Astrocyte (in vitro differentiated cells and primary cell): ENCODE data around the gene DCBLD1. TPM values are rescaled to one million over a fixed set of nuclear protein-coding genes. Genes with fewer than 3 reads are reported as not detected.
A peak's percentile ranks its signal among the peaks of the same experiment; 100 is the strongest.

ENCODE experiments used
- DNase-seq: peaks from one replicate; pipeline ENCODE4 v3.0.0-alpha.2; 2010; ENCODE audit warnings: low read depth
- FAIRE-seq: peaks from 2 replicates; lab custom pipeline; 2011; peaks lifted over from hg19 to GRCh38; lab: Jason Lieb, UNC
- H2AFZ ChIP-seq: 2 replicates; pipeline ENCODE4 v1.6.0; 2012; ENCODE audit warnings: low read depth, low read length, inconsistent platforms
- H3K27ac ChIP-seq: 2 replicates; pipeline ENCODE4 v1.5.1; 2011; ENCODE audit warnings: low read depth, low read length, inconsistent platforms
- H3K27me3 ChIP-seq: 2 replicates; pipeline ENCODE4 v1.6.0; 2011; ENCODE audit warnings: low read length, inconsistent platforms; ENCODE audit not compliant: insufficient read depth
- H3K36me3 ChIP-seq: 2 replicates; pipeline ENCODE4 v1.5.1; 2011; ENCODE audit warnings: low read length, inconsistent platforms; ENCODE audit not compliant: insufficient read depth
- H3K4me1 ChIP-seq: 2 replicates; pipeline ENCODE4 v1.5.1; 2011; ENCODE audit warnings: low read length, inconsistent platforms; ENCODE audit not compliant: insufficient read depth
- H3K4me2 ChIP-seq: 2 replicates; pipeline ENCODE4 v1.6.0; 2012; ENCODE audit warnings: low read length, inconsistent platforms
- H3K4me3 ChIP-seq: 2 replicates; pipeline ENCODE4 v1.5.1; 2011; ENCODE audit warnings: low read depth, mild to moderate bottlenecking, low read length, inconsistent platforms; ENCODE audit not compliant: insufficient read depth
- H3K79me2 ChIP-seq: 2 replicates; pipeline ENCODE4 v1.6.0; 2012; ENCODE audit warnings: mild to moderate bottlenecking, low read length, inconsistent platforms; ENCODE audit not compliant: insufficient read depth
- H3K9ac ChIP-seq: 2 replicates; pipeline ENCODE4 v1.6.0; 2012; ENCODE audit warnings: mild to moderate bottlenecking, low read length, inconsistent platforms
- H3K9me3 ChIP-seq: 2 replicates; pipeline ENCODE4 v1.5.1; 2012; ENCODE audit warnings: low read depth, mild to moderate bottlenecking, low read length, inconsistent platforms; ENCODE audit not compliant: insufficient read depth
- H4K20me1 ChIP-seq: 2 replicates; pipeline ENCODE4 v1.6.0; 2012; ENCODE audit warnings: low read length, inconsistent platforms; ENCODE audit not compliant: insufficient read depth
- H3K27ac Mint-ChIP-seq: one replicate; pipeline ENCODE4 v1.8.0; 2021; ENCODE audit warnings: mild to moderate bottlenecking, mixed read lengths; ENCODE audit not compliant: unreplicated experiment
- H3K27me3 Mint-ChIP-seq: one replicate; pipeline ENCODE4 v1.8.0; 2021; ENCODE audit warnings: low read depth, mixed read lengths; ENCODE audit not compliant: unreplicated experiment
- H3K36me3 Mint-ChIP-seq: one replicate; pipeline ENCODE4 v1.8.0; 2021; ENCODE audit warnings: low read depth, mixed read lengths; ENCODE audit not compliant: unreplicated experiment
- H3K4me1 Mint-ChIP-seq: one replicate; pipeline ENCODE4 v1.8.0; 2021; ENCODE audit warnings: low read depth, mixed read lengths; ENCODE audit not compliant: unreplicated experiment
- H3K4me3 Mint-ChIP-seq: one replicate; pipeline ENCODE4 v1.8.0; 2021; ENCODE audit warnings: mild to moderate bottlenecking, moderate library complexity, mixed read lengths; ENCODE audit not compliant: unreplicated experiment
- H3K9me3 Mint-ChIP-seq: one replicate; pipeline ENCODE4 v1.8.0; 2021; ENCODE audit warnings: mild to moderate bottlenecking, mixed read lengths; ENCODE audit not compliant: unreplicated experiment
- CTCF ChIP-seq: IDR thresholded peaks from 2 replicates; pipeline ENCODE4 v1.5.1; 2011; ENCODE audit warnings: low read depth, mild to moderate bottlenecking, inconsistent platforms, low read length, moderate library complexity; ENCODE audit not compliant: insufficient read depth
- EZH2 ChIP-seq: IDR thresholded peaks from 2 replicates; pipeline ENCODE4 v1.6.1; 2012; ENCODE audit warnings: mild to moderate bottlenecking, low read length, inconsistent platforms; ENCODE audit not compliant: insufficient read depth
- total RNA-seq: library from RNA; stranded (reverse); gene quantifications from 2 replicates; pipeline ENCODE4 v1.2.1, GENCODE V29; 2021

DCBLD1 gene
- total RNA-seq, 1 donor from 2014 or later = 36.8 TPM

GRCh38 chr6:117449549-117450439 is 32.7 kb upstream of the DCBLD1 start:
- H3K36me3 ChIP-seq = no peaks in the 10 kb centered on the region
- no peaks in the 10 kb centered on the region for H3K79me2 ChIP-seq
- H3K4me2 ChIP-seq = peak overlapping the region; percentile 49
- TF ChIP-seq CTCF (peak; percentile 89), EZH2 (no peak)
- peak overlapping the region; percentile 82 for H3K9ac ChIP-seq
- H3K27ac Mint-ChIP-seq = peak overlapping the region; percentile 98
- peaks cover 31% of the 10 kb centered on the region for H3K4me1 ChIP-seq
- peaks cover 2% of the 10 kb centered on the region for H3K36me3 Mint-ChIP-seq
- no peaks in the 10 kb centered on the region for H4K20me1 ChIP-seq
- peak overlapping the region; percentile 97 for H3K27ac ChIP-seq
- H2AFZ ChIP-seq = peak overlapping the region; percentile 43
- no peaks in the 10 kb centered on the region for H3K9me3 ChIP-seq
- no peak overlapping the region for H3K4me3 ChIP-seq
- peaks cover 39% of the 10 kb centered on the region for H3K4me1 Mint-ChIP-seq
- H3K27me3 Mint-ChIP-seq = peaks cover 2% of the 10 kb centered on the region
- FAIRE-seq (peak; percentile 92), DNase-seq (peak; percentile 69)
- H3K9me3 Mint-ChIP-seq = no peaks in the 10 kb centered on the region
- H3K4me3 Mint-ChIP-seq = no peak overlapping the region
- no peaks in the 10 kb centered on the region for H3K27me3 ChIP-seq

DNA sequence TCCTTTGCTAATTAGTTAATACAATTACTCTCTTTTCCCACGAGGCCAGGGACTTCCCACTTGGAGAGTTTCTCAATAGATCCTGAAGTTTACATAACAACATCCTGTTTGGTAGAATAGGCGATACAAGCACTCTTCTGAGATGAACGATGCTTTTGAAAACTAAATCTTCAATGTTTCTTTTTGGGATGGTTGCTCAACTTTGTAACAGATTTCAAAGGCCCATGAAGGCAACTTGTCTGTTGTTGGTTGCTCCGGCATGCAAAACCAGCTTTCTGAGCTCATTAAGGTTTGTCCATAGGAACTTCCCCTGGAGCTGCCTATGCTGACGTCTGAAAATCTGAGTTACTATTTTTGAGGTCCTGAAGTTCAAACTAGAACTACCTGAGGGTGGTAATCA is 30.8 kb upstream of the DCBLD1 start:
- no peak for DNase-seq
- Histone ChIP-seq H3K4me1 (peaks cover 28% of the 10 kb centered on the region), H3K4me3 (no peak overlapping the region), H3K27ac (no peak overlapping the region), H4K20me1 (no peaks in the 10 kb centered on the region), H2AFZ (peak overlapping the region; percentile 43), H3K79me2 (no peaks in the 10 kb centered on the region), H3K9me3 (no peaks in the 10 kb centered on the region), H3K36me3 (no peaks in the 10 kb centered on the region), H3K4me2 (no peak overlapping the region), H3K9ac (no peak overlapping the region), H3K27me3 (no peaks in the 10 kb centered on the region)
- FAIRE-seq = no peak
- H3K4me1 Mint-ChIP-seq = peaks cover 38% of the 10 kb centered on the region
- no peak overlapping the region for H3K27ac Mint-ChIP-seq
- H3K4me3 Mint-ChIP-seq = no peak overlapping the region
- TF ChIP-seq CTCF (no peak), EZH2 (no peak)
- H3K36me3 Mint-ChIP-seq = peaks cover 2% of the 10 kb centered on the region
- peaks cover 2% of the 10 kb centered on the region for H3K27me3 Mint-ChIP-seq
- no peaks in the 10 kb centered on the region for H3K9me3 Mint-ChIP-seq

DNA sequence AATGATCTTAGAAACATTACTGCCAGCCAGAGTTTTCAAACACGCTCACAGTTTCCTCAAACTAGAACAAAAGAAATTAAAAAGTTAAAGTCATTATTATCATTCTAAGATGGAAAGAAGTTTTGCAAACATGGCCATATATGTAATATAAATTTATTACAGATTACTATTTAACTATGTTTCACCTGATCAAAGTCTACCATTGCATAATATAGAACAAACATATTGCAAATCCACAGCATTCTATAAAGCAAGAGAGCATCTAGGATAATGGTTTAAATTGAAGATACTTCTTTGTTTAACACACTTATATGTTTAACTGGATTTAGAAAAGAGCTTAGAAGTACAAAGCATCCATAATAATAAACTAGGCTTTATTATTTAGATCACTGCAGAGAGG is 26.2 kb upstream of the DCBLD1 start:
- no peak for FAIRE-seq
- Histone ChIP-seq H3K4me2 (no peak overlapping the region), H4K20me1 (no peaks in the 10 kb centered on the region), H3K27ac (no peak overlapping the region), H3K4me1 (no peaks in the 10 kb centered on the region), H3K9me3 (no peaks in the 10 kb centered on the region), H3K9ac (no peak overlapping the region), H3K4me3 (no peak overlapping the region), H3K27me3 (no peaks in the 10 kb centered on the region), H3K79me2 (no peaks in the 10 kb centered on the region), H2AFZ (no peak overlapping the region), H3K36me3 (no peaks in the 10 kb centered on the region)
- Mint-ChIP-seq H3K4me1 (peaks cover 5% of the 10 kb centered on the region), H3K36me3 (no peaks in the 10 kb centered on the region), H3K27me3 (peaks cover 2% of the 10 kb centered on the region), H3K9me3 (no peaks in the 10 kb centered on the region), H3K4me3 (no peak overlapping the region), H3K27ac (no peak overlapping the region)
- TF ChIP-seq CTCF (no peak), EZH2 (no peak)
- DNase-seq = no peak
